OCI-LY3 (cell line): ENCODE data around the gene CCDC187.

Source experiments
- H2AFZ ChIP-seq: fragments of 200-600, 300-600 bp; shearing (Covaris generic); 2 replicates; pipeline ENCODE4 v1.6.0; 2014; ENCODE audit warnings: antibody characterized with exemption, low read depth, low read length
- H3K27ac ChIP-seq: fragments of 200-600, 300-600 bp; sonication (generic); 2 replicates; pipeline ENCODE4 v1.5.1; 2014; ENCODE audit warnings: mild to moderate bottlenecking, low read length, moderate library complexity, mixed read lengths
- H3K27me3 ChIP-seq: fragments of 200-600, 300-600 bp; sonication (generic); 2 replicates; pipeline ENCODE4 v1.6.1; 2014; ENCODE audit warnings: low read depth, low read length, mixed read lengths
- H3K36me3 ChIP-seq: fragments of 200-600, 300-600 bp; sonication (generic); replicated peaks from 2 replicates; pipeline ENCODE3; 2014; ENCODE audit warnings: low read depth, low read length, mixed read lengths
- H3K4me1 ChIP-seq: fragments of 300-600, 200-600 bp; sonication (generic); 2 replicates; pipeline ENCODE4 v1.6.1; 2014; ENCODE audit warnings: low read length, mixed read lengths
- H3K4me2 ChIP-seq: fragments of 200-600, 300-600 bp; sonication (generic); 2 replicates; pipeline ENCODE4 v1.6.1; 2014; ENCODE audit warnings: low read length, mixed read lengths
- H3K4me3 ChIP-seq: fragments of 300-600, 200-600 bp; sonication (generic); 2 replicates; pipeline ENCODE4 v1.5.1; 2014; ENCODE audit warnings: antibody characterized with exemption, mild to moderate bottlenecking, low read length, moderate library complexity
- H3K79me2 ChIP-seq: fragments of 300-600, 200-600 bp; shearing (Covaris generic); 2 replicates; pipeline ENCODE4 v1.6.1; 2014; ENCODE audit warnings: mild to moderate bottlenecking, low read length, mixed read lengths
- H3K9ac ChIP-seq: fragments of 300-600, 200-600 bp; shearing (Covaris generic); 2 replicates; pipeline ENCODE4 v1.6.0; 2014; ENCODE audit warnings: mild to moderate bottlenecking, low read length, moderate library complexity
- H3K9me3 ChIP-seq: fragments of 200-600, 300-600 bp; shearing (Covaris generic); 2 replicates; pipeline ENCODE4 v1.6.1; 2014; ENCODE audit warnings: low read length, mixed read lengths; ENCODE audit not compliant: insufficient read depth
- H4K20me1 ChIP-seq: fragments of 200-600, 300-600 bp; sonication (generic); 2 replicates; pipeline ENCODE4 v1.6.1; 2016; ENCODE audit warnings: low read length, mixed read lengths; ENCODE audit not compliant: insufficient read depth
- CTCF ChIP-seq: fragments of 200-600, 300-600 bp; sonication (generic); IDR thresholded peaks from 2 replicates; pipeline ENCODE4 v1.5.1; 2014; ENCODE audit warnings: antibody characterized with exemption, low read length, low read depth
- EZH2phosphoT487 ChIP-seq: fragments of 200-600 bp; shearing (Covaris generic); IDR thresholded peaks from 2 replicates; pipeline ENCODE4 v1.6.1; 2018; ENCODE audit warnings: antibody characterized with exemption, mixed run types, low read depth

The CCDC187 gene

GRCh38 chr9:136259517-136259813 lies 44.4 kb downstream of the CCDC187 start:
- Histone ChIP-seq H3K9ac (no peak overlapping the region), H3K4me2 (no peak overlapping the region)

GRCh38 chr9:136258786-136259516 lies 44.9 kb downstream of the CCDC187 start:
- TF ChIP-seq CTCF: no peak
- TF ChIP-seq EZH2phosphoT487: no peak
- Histone ChIP-seq H3K4me3 (no peak overlapping the region), H3K4me2 (no peak overlapping the region), H2AFZ (no peak overlapping the region), H4K20me1 (no peaks in the 10 kb centered on the region), H3K9me3 (no peaks in the 10 kb centered on the region), H3K4me1 (no peaks in the 10 kb centered on the region), H3K9ac (no peak overlapping the region), H3K79me2 (no peaks in the 10 kb centered on the region), H3K36me3 (no peaks in the 10 kb centered on the region), H3K27me3 (0 out of 2 replicates have a peak, but pooled peaks cover 16% of the 10 kb centered on the region), H3K27ac (no peak overlapping the region)

More at GRCh38 chr9:136259517-136259813, 44.4 kb downstream of the CCDC187 start:
- Histone ChIP-seq H3K79me2 (no peaks in the 10 kb centered on the region), H3K4me1 (no peaks in the 10 kb centered on the region), H3K9me3 (no peaks in the 10 kb centered on the region), H4K20me1 (no peaks in the 10 kb centered on the region), H3K27me3 (0 out of 2 replicates have a peak, but pooled peaks cover 16% of the 10 kb centered on the region), H3K4me3 (no peak overlapping the region), H3K27ac (no peak overlapping the region), H2AFZ (no peak overlapping the region), H3K36me3 (no peaks in the 10 kb centered on the region)
- TF ChIP-seq CTCF (no peak), EZH2phosphoT487 (no peak)

GRCh38 chr9:136258299-136258625 lies 45.6 kb downstream of the CCDC187 start:
- Histone ChIP-seq H3K9ac (no peak overlapping the region), H3K27me3 (0 out of 2 replicates have a peak, but pooled peaks cover 16% of the 10 kb centered on the region), H2AFZ (no peak overlapping the region), H3K36me3 (no peaks in the 10 kb centered on the region), H3K27ac (no peak overlapping the region), H3K4me1 (no peaks in the 10 kb centered on the region), H3K79me2 (no peaks in the 10 kb centered on the region), H4K20me1 (no peaks in the 10 kb centered on the region), H3K9me3 (no peaks in the 10 kb centered on the region), H3K4me3 (no peak overlapping the region), H3K4me2 (no peak overlapping the region)
- TF ChIP-seq CTCF (no peak), EZH2phosphoT487 (no peak)

- H3K4me2 ChIP-seq: no peak overlapping the region
- H3K27me3 ChIP-seq: 0 out of 2 replicates have a peak, but pooled peaks cover 16% of the 10 kb centered on the region
- no peak overlapping the region for H3K9ac ChIP-seq
- H4K20me1 ChIP-seq: no peaks in the 10 kb centered on the region
- no peaks in the 10 kb centered on the region for H3K36me3 ChIP-seq
- no peaks in the 10 kb centered on the region for H3K4me1 ChIP-seq
- no peak for TF ChIP-seq EZH2phosphoT487
- no peak for TF ChIP-seq CTCF
- no peaks in the 10 kb centered on the region for H3K9me3 ChIP-seq
- no peak overlapping the region for H3K27ac ChIP-seq
- no peaks in the 10 kb centered on the region for H3K79me2 ChIP-seq
- no peak overlapping the region for H2AFZ ChIP-seq
- no peak overlapping the region for H3K4me3 ChIP-seq
Observed at GRCh38 chr9:136257381-136258298, 46.3 kb downstream of the CCDC187 start.
